ENCODE measurements around the gene SERAC1. TPM values are rescaled to one million over a fixed set of nuclear protein-coding genes. Genes with fewer than 3 reads are reported as not detected.
A peak's percentile ranks its signal among the peaks of the same experiment; 100 is the strongest.

SERAC1 gene
- total RNA-seq, 1 donor from 2014 or later, result 17.1 TPM

GRCh38 chr6:158150701-158151100 lies 17.4 kb downstream of the SERAC1 start:
- H3K4me3 Mint-ChIP-seq (ENCODE audit: unreplicated experiment), result no peak overlapping the region
- peaks cover 13% of the 10 kb centered on the region for H3K36me3 Mint-ChIP-seq (ENCODE audit: low read depth)
- H3K9me3 Mint-ChIP-seq (ENCODE audit: low read depth), result no peaks in the 10 kb centered on the region
- no peak for TF ChIP-seq CTCF (IDR thresholded peaks at IDR 0.05)
- no peaks in the 10 kb centered on the region for H3K27me3 Mint-ChIP-seq (ENCODE audit: low read depth)
- H3K4me1 Mint-ChIP-seq (ENCODE audit: low read depth), result peaks cover 25% of the 10 kb centered on the region
- DNase-seq (ENCODE audit: low spot score), result no peak
- H3K27ac Mint-ChIP-seq (ENCODE audit: unreplicated experiment), result peak overlapping the region; percentile 49

DNA sequence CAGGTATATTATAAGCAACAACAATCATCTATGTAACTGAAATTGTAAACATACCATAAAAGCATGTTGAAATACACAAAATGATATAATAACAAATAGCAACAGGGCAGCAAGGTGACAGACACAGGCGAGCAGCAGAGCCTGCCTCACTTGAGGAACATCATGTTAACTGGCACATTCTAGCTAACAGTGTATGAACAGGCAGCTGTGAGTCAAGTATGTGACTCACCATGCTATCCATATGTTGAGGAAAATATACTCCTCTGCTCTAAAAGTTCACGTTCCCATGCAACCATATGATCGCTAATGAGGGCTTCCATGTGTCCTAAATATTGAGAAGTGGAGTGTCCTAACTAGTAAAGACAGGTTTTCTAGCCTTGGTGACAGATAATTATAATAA lies 18.4 kb downstream of the SERAC1 start:
- H3K4me1 Mint-ChIP-seq (ENCODE audit: low read depth), result peaks cover 25% of the 10 kb centered on the region
- no peaks in the 10 kb centered on the region for H3K27me3 Mint-ChIP-seq (ENCODE audit: low read depth)
- TF ChIP-seq CTCF (IDR thresholded peaks at IDR 0.05), result no peak
- no peak for DNase-seq (ENCODE audit: low spot score)
- H3K27ac Mint-ChIP-seq (ENCODE audit: unreplicated experiment), result peak overlapping the region; percentile 84
- no peak overlapping the region for H3K4me3 Mint-ChIP-seq (ENCODE audit: unreplicated experiment)
- H3K36me3 Mint-ChIP-seq (ENCODE audit: low read depth), result peaks cover 8% of the 10 kb centered on the region
- H3K9me3 Mint-ChIP-seq (ENCODE audit: low read depth), result no peaks in the 10 kb centered on the region

DNA sequence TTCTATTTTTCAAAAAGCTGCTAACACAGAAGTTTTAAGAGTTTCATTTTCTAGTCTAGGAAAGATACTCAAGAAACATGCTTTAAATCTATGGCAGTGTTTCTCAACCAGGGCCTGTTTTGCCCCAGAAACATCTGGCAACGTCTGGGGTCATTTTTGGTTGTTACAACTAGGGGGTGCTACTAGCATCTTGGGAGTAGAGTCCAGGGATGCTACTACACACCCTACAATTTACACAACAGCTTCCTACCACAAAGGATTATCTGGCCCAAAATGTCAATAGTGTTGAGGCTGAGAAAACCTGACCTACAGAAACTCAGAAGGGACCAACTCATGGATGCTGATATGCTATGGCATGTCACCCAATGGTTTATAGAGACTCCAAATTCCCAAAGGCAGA lies 24.4 kb downstream of the SERAC1 start:
- no peak for DNase-seq (ENCODE audit: low spot score)
- Mint-ChIP-seq H3K36me3 (ENCODE audit: low read depth) (peaks cover 35% of the 10 kb centered on the region), H3K9me3 (ENCODE audit: low read depth) (no peaks in the 10 kb centered on the region), H3K4me1 (ENCODE audit: low read depth) (peaks cover 7% of the 10 kb centered on the region), H3K27me3 (ENCODE audit: low read depth) (no peaks in the 10 kb centered on the region), H3K4me3 (ENCODE audit: unreplicated experiment) (no peak overlapping the region), H3K27ac (ENCODE audit: unreplicated experiment) (no peak overlapping the region)
- TF ChIP-seq CTCF (IDR thresholded peaks at IDR 0.05), result peak; percentile 47

DNA sequence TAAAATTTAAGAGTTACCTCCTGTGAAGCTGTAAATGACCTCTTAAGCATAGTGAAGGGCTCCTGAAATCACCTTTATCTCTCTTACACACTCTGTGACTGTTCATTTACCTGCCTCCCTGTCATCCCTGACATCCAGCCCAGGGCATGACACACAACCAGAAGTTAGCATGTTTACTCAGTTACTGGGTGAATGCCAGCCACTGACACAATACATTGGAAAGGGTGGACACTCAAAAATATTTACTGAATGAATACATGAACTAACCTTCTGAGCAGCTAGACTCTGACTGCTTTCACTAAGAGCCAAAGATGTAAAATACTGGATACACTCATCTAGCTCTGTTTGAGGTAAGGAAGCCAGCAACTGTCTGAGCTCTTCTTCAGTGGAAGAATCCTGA lies 25.3 kb downstream of the SERAC1 start:
- H3K4me1 Mint-ChIP-seq (ENCODE audit: low read depth), result peaks cover 7% of the 10 kb centered on the region
- peaks cover 35% of the 10 kb centered on the region for H3K36me3 Mint-ChIP-seq (ENCODE audit: low read depth)
- H3K4me3 Mint-ChIP-seq (ENCODE audit: unreplicated experiment), result no peak overlapping the region
- no peak overlapping the region for H3K27ac Mint-ChIP-seq (ENCODE audit: unreplicated experiment)
- DNase-seq (ENCODE audit: low spot score), result no peak
- TF ChIP-seq CTCF (IDR thresholded peaks at IDR 0.05), result no peak
- no peaks in the 10 kb centered on the region for H3K9me3 Mint-ChIP-seq (ENCODE audit: low read depth)
- no peaks in the 10 kb centered on the region for H3K27me3 Mint-ChIP-seq (ENCODE audit: low read depth)

DNA sequence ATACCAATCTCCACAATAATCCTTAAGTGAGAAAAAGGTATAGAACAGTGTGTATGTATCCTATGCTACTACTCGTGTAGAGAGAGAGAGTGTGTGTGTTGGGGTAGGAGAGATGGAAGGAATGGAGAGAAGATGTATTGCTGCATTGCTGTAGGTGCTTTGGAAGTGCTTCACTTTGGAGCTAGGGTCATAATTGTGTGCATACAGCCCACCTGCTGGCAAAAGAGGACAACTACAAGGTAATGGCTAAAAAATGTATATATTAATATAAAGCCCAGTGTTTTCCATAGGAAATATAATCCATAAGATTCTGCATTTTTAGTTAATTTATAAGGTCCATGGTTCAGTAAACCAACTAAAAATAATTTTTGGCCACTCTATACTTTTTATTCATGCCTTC lies 36.1 kb downstream of the SERAC1 start:
- DNase-seq (ENCODE audit: low spot score), result no peak
- Mint-ChIP-seq H3K27ac (ENCODE audit: unreplicated experiment) (no peak overlapping the region), H3K27me3 (ENCODE audit: low read depth) (no peaks in the 10 kb centered on the region), H3K36me3 (ENCODE audit: low read depth) (peaks cover 9% of the 10 kb centered on the region), H3K4me1 (ENCODE audit: low read depth) (no peaks in the 10 kb centered on the region), H3K4me3 (ENCODE audit: unreplicated experiment) (no peak overlapping the region), H3K9me3 (ENCODE audit: low read depth) (no peaks in the 10 kb centered on the region)
- peak; percentile 79 for TF ChIP-seq CTCF (IDR thresholded peaks at IDR 0.05)

Data from chondrocyte (in vitro differentiated cells).